Panc1 (cell line): ENCODE data around the gene KRTAP10-9. TPM values are rescaled to one million over a fixed set of nuclear protein-coding genes. Genes with fewer than 3 reads are reported as not detected.

Experiments used
- ATAC-seq: fragments of 200-7000 bp; cut with Tn5 transposase; 2 replicates; pipeline ENCODE4 v1.9.1; 2020; ENCODE audit warnings: mild to moderate bottlenecking, moderate library complexity
- BruUV-seq: library from RNA; stranded (reverse); fragments of 400-500 nt; replicated peaks from 2 replicates; lab custom pipeline; 2021; lab: Mats Ljungman, UMichigan
- CTCF ChIA-PET: fragments of 300-600 bp; sonication (Branson Sonifier 250); formaldehyde crosslinking; loops from one replicate; lab custom pipeline; 2022; ENCODE audit warnings: antibody characterized with exemption; lab: Charles Lee
- POLR2A ChIA-PET: fragments of 300-600 bp; sonication (Branson Sonifier 250); formaldehyde crosslinking; loops from one replicate; lab custom pipeline; 2022; ENCODE audit warnings: antibody characterized with exemption; lab: Charles Lee
- DNase-seq: peaks from one replicate; pipeline ENCODE4 v3.0.0-alpha.2; 2010; ENCODE audit warnings: low read depth, low spot score
- H3K27ac ChIP-seq: 2 replicates; pipeline ENCODE4 v1.5.1; 2011; ENCODE audit warnings: mild to moderate bottlenecking, low read length, inconsistent platforms
- H3K27me3 ChIP-seq: fragments of 200-500 bp; sonication (Bioruptor generic); 2 replicates; pipeline ENCODE4 v1.6.0; 2014; ENCODE audit warnings: low read length, inconsistent platforms; ENCODE audit not compliant: control insufficient read depth, insufficient read depth
- H3K36me3 ChIP-seq: fragments of 200-500 bp; sonication (Bioruptor generic); 2 replicates; pipeline ENCODE4 v1.5.1; 2014; ENCODE audit warnings: inconsistent platforms, mild to moderate bottlenecking, low read length, moderate library complexity; ENCODE audit not compliant: control insufficient read depth, insufficient read depth
- H3K4me1 ChIP-seq: 2 replicates; pipeline ENCODE4 v1.5.1; 2011; ENCODE audit warnings: inconsistent platforms, mild to moderate bottlenecking, low read length, moderate library complexity; ENCODE audit not compliant: control insufficient read depth, insufficient read depth
- H3K4me3 ChIP-seq, 2 experiments: 2 replicates each; pipeline ENCODE4 v1.5.1; 2011 to 2012; ENCODE audit warnings: low read depth in 2 of 2, low read length in 2 of 2, mild to moderate bottlenecking in 2 of 2, inconsistent platforms in 1 of 2, moderate library complexity in 1 of 2
- H3K9me3 ChIP-seq: fragments of 200-500 bp; sonication (Bioruptor generic); 2 replicates; pipeline ENCODE4 v1.5.1; 2014; ENCODE audit warnings: low read depth, mild to moderate bottlenecking, inconsistent platforms, low read length, moderate library complexity; ENCODE audit not compliant: control insufficient read depth, insufficient read depth
- CTCF ChIP-seq: fragments of 450-650 bp; IDR thresholded peaks from 2 replicates; pipeline ENCODE4 v1.5.1; 2017; ENCODE audit warnings: mild to moderate bottlenecking
- POLR2AphosphoS5 ChIP-seq: IDR thresholded peaks from 2 replicates; pipeline ENCODE4 v1.6.1; 2012; ENCODE audit warnings: mild to moderate bottlenecking, low read depth, low read length, moderate library complexity
- SIN3A ChIP-seq: IDR thresholded peaks from 2 replicates; pipeline ENCODE4 v1.6.1; 2012; ENCODE audit warnings: low read depth, mild to moderate bottlenecking, low read length, moderate library complexity, borderline replicate concordance; ENCODE audit not compliant: insufficient read depth
- TCF7L2 ChIP-seq: IDR thresholded peaks from 2 replicates; pipeline ENCODE4 v1.6.1; 2011; ENCODE audit warnings: mild to moderate bottlenecking, low read depth, low read length, inconsistent platforms
- in situ Hi-C: cut with HindIII; loops from 2 replicates; pipeline ENCODE4 v1.10.0; 2016; ENCODE audit warnings: low sequenced_read_pairs, low pct_unique_long_range_greater_than_20kb
- intact Hi-C: fragments of 100-400 bp; cut with micrococcal nuclease; formaldehyde crosslinking; loops from one replicate; pipeline ENCODE4 v1.10.0; 2022; ENCODE audit not compliant: unreplicated experiment
- total RNA-seq: library from RNA; stranded (reverse); gene quantifications from one replicate; pipeline ENCODE4 v1.2.1, GENCODE V29; 2021; ENCODE audit not compliant: unreplicated experiment
- TF ChIP-seq, protein P1 (sequence below), 2 experiments: IDR thresholded peaks; 2 replicates each; pipeline ENCODE4 v1.6.1; 2011 to 2012; ENCODE audit warnings: low read depth in 2 of 2, control low read depth in 1 of 2, low read length in 1 of 2, mild to moderate bottlenecking in 1 of 2, moderate library complexity in 1 of 2; ENCODE audit not compliant: insufficient read depth in 1 of 2

The KRTAP10-9 gene
- total RNA-seq, 1 experiment from 2014 or later: not detected

GRCh38 chr21:44670642-44671432 lies 43.9 kb downstream of the KRTAP10-9 start:
- CTCF ChIA-PET: no interaction called here
- H3K4me1 ChIP-seq: no peaks in the 10 kb centered on the region
- POLR2A ChIA-PET: no interaction called here
- intact Hi-C loops: no loop called here
- H3K27ac ChIP-seq: no peak overlapping the region
- no TSS peak for BruUV-seq
- TF ChIP-seq SIN3A (no peak), TCF7L2 (no peak), POLR2AphosphoS5 (no peak), CTCF (no peak)
- TF ChIP-seq, protein P1, sequence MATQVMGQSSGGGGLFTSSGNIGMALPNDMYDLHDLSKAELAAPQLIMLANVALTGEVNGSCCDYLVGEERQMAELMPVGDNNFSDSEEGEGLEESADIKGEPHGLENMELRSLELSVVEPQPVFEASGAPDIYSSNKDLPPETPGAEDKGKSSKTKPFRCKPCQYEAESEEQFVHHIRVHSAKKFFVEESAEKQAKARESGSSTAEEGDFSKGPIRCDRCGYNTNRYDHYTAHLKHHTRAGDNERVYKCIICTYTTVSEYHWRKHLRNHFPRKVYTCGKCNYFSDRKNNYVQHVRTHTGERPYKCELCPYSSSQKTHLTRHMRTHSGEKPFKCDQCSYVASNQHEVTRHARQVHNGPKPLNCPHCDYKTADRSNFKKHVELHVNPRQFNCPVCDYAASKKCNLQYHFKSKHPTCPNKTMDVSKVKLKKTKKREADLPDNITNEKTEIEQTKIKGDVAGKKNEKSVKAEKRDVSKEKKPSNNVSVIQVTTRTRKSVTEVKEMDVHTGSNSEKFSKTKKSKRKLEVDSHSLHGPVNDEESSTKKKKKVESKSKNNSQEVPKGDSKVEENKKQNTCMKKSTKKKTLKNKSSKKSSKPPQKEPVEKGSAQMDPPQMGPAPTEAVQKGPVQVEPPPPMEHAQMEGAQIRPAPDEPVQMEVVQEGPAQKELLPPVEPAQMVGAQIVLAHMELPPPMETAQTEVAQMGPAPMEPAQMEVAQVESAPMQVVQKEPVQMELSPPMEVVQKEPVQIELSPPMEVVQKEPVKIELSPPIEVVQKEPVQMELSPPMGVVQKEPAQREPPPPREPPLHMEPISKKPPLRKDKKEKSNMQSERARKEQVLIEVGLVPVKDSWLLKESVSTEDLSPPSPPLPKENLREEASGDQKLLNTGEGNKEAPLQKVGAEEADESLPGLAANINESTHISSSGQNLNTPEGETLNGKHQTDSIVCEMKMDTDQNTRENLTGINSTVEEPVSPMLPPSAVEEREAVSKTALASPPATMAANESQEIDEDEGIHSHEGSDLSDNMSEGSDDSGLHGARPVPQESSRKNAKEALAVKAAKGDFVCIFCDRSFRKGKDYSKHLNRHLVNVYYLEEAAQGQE (IDR thresholded peaks at IDR 0.05; ENCODE audit: insufficient read depth in 1 of 2, low read depth in 2 of 2, low read length in 1 of 2): no peak
- no peaks in the 10 kb centered on the region for H3K9me3 ChIP-seq
- in situ Hi-C loops: no loop called here
- ATAC-seq: no peak
- H3K36me3 ChIP-seq: no peaks in the 10 kb centered on the region
- no peaks in the 10 kb centered on the region; the same call in 1 of the 2 replicates for H3K27me3 ChIP-seq
- DNase-seq: no peak
- H3K4me3 ChIP-seq: no peak overlapping the region

DNA sequence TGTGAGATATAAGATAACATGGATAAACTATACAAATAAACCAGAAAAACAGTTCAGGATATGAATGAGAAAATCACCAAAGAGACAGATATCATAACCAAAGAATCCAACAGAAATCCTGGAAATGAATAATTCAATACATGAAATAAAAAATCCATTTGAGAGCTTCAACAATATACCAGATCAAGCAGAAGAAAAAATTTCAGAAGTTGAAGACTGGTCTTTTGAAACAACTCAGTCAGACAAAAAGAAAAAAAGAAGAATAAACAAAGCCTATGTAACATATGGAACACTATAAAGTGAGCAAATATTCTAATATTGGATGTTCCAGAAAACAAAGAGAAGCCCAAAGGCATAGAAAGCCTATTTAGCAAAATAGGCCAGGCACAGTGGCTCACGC lies 45.0 kb downstream of the KRTAP10-9 start:
- POLR2A ChIA-PET: no interaction called here
- ATAC-seq (no peak), DNase-seq (no peak)
- TF ChIP-seq, protein P1 (IDR thresholded peaks at IDR 0.05; ENCODE audit: insufficient read depth in 1 of 2, low read depth in 2 of 2, low read length in 1 of 2): no peak
- no peak for TF ChIP-seq POLR2AphosphoS5
- H3K4me1 ChIP-seq: no peaks in the 10 kb centered on the region
- no peaks in the 10 kb centered on the region; the same call in 1 of the 2 replicates for H3K27me3 ChIP-seq
- no peaks in the 10 kb centered on the region for H3K36me3 ChIP-seq
- CTCF ChIA-PET: no interaction called here
- BruUV-seq: no TSS peak
- no peak overlapping the region for H3K27ac ChIP-seq
- H3K9me3 ChIP-seq: no peaks in the 10 kb centered on the region
- intact Hi-C loops: no loop called here
- in situ Hi-C loops: no loop called here
- H3K4me3 ChIP-seq: no peak overlapping the region
